ENCODE measurements around the gene SYNC.

- TF ChIP-seq SP1 (IDR thresholded peaks at IDR 0.05), result no peak
- TF ChIP-seq NFRKB (IDR thresholded peaks at IDR 0.05), result no peak
- no peak for TF ChIP-seq FOXK2 (IDR thresholded peaks at IDR 0.05)
- TF ChIP-seq ZNF384 (IDR thresholded peaks at IDR 0.05), result no peak
- TF ChIP-seq L3MBTL2 (conservative IDR thresholded peaks at IDR 0.05), result no peak
- TF ChIP-seq ARNT (IDR thresholded peaks at IDR 0.05), result no peak
- no peak for TF ChIP-seq SUZ12 (IDR thresholded peaks at IDR 0.05)
- TF ChIP-seq PKNOX1 (IDR thresholded peaks at IDR 0.05), result no peak
- TF ChIP-seq HDGF (IDR thresholded peaks at IDR 0.05; ENCODE audit: borderline replicate concordance), result no peak
These were observed 16.2 kb downstream of the SYNC start for GRCh38 chr1:32686387-32686786.

Data from HEK293T (cell line).